GM18909 (cell line): ENCODE measurements around the gene SOS1.
"Not testable (repeated sequence)": the region's sequence is repeated elsewhere in the genome, so short reads cannot be mapped to it uniquely, and the experiment has no call there.

Source experiments
- ATAC-seq: cut with Tn5 transposase; IDR thresholded peaks from one replicate; pipeline ENCODE4 v1.9.1; 2021; ENCODE audit warnings: mild to moderate bottlenecking; ENCODE audit not compliant: unreplicated experiment, poor library complexity

The SOS1 gene

DNA sequence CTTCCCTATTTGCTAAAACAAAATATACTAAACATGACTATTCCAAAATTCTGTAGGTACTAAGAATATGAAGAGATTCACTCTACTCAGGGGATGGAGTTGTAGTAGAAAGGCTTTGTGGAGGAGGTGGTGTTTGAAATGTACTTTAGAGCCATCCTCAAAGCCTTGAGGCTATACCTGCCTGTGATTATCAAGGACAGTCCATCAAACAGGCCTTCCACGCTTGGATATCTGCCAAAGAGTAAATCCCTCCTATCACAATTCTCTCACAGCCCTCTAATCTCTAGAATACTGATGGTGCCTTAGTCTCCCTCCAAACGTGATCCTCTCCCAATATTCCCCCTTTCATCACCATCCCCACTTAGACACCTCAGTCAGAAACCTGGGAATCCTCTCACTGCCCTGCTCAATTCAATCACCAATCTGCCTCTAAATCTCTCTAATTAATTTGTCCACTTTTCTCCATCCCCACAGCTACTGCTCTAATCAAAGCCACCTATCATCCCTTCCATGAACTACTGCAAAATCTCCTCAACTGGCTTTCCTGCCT lies 13.1 kb downstream of the SOS1 start:
- no peak for ATAC-seq

DNA sequence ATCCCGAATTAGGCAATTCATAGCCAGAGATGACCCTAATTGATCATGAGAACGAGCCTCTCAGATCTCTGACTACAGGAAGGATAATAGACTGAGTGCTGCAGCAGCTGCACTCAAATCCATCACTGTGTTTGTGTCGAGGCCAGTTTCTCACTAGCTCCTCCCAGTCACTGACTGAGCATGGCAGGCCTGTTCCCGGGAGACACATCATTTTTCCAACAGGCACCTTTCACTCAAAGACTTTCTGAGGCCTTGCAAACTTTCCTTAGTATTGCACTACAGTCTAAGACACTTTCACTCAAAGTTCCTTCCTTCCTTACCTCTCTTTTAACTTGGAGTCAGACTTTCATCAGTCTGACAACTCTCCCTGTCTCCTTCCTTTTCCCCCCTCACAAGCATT lies 13.7 kb downstream of the SOS1 start:
- no peak for ATAC-seq

DNA sequence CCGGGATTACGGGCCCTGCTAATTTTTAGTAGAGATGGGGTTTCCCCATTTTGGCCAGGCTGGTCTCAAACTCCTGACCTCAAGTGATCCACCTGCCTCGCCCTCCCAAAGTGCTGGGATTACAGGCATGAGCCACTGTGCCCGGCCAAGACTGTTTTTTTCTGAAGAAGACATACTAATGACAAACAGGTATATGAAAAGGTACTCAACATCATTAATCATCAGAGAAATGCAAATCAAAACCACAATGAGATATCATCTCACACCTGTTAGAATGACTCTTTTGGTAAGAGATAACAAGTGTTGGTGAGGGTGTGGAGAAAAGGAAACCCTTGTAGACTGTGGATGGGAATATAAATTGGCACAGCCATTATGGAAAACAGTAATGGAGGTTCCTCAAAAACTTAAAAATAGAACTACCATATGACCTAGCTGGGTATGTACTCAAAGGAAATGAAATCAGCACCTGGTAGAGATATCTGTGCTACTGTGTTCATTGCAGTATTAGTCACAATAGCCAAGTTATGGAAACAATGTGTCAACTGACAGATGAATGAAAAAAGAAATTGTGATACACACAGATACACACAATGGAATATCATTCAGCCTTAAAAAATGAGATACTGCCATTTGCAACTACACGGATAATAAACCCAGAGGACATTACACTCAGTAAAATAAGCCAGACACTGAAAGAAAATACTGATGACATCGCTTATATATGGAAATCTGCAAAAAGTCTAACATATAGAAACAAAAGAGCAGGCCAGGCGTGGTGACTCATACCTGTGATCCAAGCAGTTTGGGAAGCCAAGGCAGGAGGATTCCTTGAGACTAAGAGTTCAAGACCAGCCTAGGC lies 20.8 kb downstream of the SOS1 start:
- peak; percentile 71 for ATAC-seq

DNA sequence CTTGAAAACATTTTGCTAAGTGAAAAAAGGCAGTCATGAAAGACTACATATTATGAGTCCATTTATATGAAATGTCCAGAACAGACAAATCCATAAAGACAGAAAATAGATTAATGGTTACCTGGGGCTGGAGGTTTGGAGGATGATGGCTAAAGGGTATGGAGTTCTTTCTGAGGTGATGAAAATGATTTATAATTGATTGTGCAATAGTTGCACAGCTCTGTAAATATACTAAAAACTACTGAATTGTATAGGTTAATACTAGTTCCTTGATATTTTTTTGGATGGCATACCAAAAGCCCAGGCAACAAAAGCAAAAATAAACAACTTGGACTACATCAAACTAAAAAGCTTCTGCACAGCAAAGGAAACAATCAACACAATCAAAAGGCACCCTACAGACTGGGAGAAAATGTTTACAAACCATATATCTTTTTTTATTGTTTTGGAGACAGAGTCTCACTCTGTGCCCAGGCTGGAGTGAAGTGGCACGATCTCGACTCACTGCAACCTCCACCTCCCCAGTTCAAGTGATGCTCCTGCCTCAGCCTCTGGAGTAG lies 21.5 kb downstream of the SOS1 start:
- ATAC-seq: no peak

DNA sequence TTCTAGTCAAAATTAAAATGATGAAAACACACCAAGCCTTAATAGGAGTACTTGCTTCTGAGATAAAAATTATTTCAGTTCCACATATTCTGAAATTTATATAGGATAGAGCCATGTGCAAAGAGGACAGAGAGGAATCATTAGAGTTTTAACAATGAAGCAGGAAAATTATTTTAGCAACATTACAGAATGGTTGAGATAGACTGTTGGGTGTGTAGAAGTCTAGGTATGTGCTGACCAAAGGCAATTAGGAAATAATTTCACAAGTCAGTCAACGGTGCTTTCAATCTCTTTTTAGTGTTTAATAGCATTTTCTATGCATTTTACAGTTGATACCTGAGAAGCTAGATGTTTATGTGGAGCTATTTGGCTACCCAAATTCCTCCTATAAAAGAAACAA lies 25.2 kb downstream of the SOS1 start:
- ATAC-seq: no peak

DNA sequence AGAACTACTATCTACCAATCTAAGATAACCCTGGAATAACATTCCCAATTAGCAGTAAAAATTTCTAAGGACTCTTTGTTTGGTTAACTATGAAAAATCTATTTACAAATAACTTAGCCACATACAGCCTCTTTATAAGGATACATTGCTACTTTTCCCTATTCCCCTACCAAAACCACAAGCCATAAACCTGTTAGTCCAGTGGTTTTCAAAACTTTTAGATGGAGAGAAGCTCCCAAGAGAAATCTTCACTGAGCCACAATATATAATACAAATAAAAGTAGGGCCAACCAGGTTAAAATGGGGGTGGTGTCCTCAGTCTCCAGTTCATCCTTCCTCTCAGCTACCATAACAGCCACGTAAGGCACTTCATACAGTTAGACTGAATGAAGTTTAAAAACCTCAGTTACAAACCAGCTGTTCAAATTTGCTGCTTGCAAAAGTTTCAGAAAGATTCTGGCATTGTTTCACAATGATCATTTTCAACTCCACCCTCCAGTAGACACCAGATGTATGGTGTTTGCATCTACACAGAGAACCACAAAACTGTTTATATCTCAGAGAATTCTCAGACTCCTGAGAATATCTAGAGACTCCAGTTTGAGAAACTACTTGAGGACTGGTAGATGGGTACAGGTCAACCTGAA lies 26.0 kb downstream of the SOS1 start:
- peak; percentile 88 for ATAC-seq

DNA sequence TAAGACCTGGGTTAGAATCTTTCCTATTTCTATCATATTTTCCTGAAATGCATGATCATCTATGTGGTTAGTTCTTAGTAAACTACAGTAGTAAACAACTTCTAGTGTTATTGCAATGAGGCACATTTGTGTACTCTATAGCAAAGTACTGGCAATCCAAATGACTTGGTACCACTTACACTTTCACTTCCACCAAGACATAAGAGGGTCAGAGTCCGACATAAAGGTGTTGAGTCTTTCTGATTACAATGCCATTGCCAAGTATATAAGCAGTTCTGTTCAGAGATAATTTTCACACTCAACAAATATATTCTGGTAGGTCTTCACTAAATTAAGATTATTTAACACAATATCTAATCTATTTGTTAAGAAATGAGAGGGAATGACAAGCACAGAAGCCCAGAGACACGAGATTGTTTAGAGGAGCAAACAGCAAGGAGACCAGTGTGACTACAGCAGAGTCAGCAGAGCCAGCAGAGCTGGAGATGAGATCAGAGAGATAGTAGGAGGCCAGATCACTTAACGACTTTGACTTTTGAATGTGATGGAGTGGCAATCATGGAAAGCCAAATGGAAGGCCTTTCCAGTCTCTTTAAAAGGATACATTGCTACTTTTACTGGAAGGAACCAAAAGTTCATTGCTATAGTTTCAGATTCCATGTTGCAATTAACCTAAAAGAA lies 27.5 kb downstream of the SOS1 start:
- no peak for ATAC-seq

DNA sequence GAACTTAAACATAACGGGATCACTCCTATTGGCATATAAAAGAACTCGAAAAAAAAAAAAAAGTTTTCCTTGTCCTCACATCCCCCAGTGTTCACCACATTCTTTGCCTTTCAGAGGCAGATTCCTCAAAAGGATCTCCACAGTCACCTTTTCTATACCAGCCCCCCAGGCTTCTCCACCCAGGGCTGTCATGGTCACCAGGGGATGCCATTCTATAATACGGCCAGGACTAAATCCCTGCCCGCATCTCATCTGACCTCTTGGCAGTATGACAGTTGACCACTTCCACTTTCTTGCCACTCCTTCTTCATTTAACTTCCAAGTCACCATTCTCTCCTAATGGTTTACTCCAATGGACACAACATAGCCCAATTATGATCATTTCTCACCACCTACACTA lies 29.3 kb downstream of the SOS1 start:
- no peak for ATAC-seq

DNA sequence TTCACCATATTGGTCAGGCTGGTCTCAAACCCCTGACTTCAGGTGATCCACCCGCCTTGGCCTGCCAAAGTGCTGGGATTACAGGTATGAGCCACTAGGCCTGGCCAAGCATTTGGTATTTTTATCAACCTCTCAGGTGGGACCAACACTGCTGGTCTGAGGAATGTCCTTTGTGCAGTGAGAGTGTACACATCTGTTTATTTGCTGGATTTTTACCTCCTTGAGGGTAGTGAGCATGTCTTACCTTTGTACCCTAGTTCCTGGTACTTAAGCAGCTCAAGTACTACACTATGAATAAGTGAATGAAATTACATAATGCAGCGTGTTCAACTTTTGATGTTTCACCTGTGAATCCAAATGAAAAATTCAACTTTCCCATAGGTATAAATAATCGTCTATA lies 29.8 kb downstream of the SOS1 start:
- ATAC-seq: no peak

DNA sequence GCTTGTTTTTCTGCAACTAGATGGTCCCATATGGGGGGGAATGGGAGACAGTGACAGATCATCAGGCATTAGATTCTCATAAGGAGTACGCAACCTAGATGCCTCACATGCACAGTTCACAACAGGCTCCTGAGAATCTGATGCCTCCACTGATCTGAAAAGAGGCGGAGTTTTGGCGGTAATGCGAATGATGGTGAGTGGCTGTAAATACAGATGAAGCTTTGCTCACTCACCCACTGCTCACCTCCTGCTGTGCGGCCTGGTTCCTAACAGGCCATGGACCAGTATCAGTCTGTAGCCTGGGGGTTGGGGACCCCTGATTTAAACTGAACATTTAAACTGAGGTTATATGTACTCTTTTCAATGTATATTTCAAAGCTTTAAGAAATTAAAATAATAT lies 40.7 kb downstream of the SOS1 start:
- ATAC-seq: no peak

DNA sequence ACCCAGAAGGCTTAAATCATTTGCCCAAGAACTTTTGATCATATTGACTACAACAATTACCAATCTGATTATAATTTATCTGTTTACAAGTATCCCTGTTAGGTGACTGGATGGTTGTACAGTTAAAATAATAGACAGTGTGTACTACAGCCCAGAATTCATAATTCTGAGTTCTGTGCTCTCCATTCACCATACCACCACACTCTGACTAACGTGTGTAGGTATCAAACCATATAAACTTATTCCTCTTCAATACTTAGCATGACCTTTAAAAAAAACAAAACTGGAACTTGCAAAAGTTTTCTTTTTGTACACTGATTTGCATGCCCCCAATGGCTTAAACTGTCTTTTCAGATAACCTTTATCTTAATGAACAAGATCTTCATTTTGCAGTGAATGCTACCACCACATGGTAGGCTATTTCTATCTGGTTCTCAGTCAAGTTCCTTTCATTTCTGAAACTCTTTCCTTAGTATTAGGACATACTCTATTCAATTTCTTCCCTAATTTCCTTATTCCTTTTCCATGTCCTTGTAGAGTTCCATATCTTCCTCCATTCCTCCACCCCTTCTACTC lies 50.9 kb downstream of the SOS1 start:
- ATAC-seq: no peak

DNA sequence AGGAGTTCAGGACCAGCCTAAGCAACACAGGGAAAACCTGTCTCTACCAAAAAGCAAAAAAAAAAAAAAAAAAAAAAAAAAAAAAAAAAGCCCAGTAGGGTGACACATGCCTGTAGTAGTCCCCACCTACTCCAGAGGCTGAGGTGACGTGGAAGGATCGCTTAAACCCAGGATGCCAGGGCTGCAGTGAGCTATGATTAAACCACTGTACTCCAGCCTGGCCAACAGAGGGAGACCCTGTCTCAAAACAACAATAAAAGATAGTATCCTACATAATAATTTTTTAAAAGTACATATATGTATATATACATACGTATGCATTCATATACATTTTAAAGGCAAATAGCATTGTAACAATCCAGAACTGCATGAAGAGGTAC lies 51.7 kb downstream of the SOS1 start:
- no peak for ATAC-seq

DNA sequence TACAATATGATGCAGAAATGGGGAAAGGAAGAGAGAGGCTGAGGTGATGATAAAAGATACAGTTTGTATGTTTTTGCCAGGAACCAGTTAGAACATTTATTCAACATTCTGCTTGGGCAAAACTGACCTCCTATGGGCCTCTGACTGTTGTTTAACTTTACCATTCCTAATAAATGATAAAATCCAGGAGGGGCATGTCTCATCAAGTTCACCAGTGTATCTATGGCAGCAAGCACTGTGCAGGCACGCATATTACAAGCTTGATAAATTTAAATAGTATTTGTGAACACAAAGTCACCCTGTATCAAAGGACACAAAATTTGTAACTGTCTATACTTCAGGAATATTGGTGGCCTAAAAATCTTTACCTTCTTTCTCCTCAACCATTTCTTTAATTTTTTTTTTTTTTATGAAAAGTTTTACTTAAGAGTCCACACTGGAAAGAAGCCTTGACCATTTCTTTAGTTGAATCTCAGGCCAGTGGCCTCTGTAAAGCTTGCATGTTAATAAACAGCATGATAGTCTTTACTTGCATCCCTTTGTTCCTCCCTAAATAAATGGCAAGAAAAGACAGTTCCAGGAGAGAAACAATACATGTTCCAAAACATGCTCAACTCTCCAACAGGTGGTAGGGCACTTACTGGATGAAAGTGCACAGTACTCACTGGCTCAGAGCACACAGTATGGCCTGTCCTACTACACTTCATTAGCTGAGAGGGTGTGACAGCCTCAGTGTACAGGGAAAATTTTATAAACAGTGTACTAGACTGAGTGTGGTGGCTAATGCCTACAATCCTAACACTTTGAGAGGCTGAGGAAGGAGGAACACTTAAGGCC lies 52.3 kb downstream of the SOS1 start:
- no peak for ATAC-seq

DNA sequence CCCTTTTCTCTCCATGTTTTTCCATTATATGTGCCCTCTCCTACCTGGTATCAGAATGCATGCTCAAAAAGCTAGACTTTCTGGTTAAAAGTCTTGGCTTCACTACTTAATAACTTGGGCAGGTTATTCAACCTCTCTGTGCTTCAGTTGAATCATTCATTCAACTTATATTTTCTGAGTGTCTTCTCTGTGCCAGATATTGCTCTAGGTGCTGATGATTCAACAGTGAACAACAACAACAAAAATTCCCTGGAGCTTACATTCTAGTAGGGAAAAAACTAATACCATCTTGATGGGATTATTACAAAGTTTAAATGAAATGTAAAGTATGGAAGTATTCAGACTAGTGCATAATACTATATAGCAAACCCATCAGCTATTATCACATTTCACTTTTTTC lies 55.2 kb downstream of the SOS1 start:
- no peak for ATAC-seq

DNA sequence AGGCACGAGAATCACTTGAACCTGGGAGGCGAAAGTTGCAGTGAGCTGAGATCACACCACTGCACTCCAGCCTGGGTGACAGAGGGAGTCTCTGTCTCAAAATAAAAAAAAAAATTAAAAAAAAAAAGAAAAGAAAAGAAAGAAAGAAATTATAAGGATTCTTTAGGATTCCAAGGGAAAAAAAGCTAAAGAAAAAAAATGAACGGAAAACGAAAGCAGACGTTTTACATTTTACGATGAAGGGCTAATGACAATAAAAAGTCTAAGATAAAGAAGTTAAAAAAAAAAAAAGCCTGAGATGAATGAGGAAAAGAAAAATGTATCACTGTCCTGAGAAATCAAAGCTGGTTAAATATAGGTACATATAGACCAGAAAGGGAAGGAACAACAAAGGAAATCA lies 58.5 kb downstream of the SOS1 start:
- no peak for ATAC-seq

DNA sequence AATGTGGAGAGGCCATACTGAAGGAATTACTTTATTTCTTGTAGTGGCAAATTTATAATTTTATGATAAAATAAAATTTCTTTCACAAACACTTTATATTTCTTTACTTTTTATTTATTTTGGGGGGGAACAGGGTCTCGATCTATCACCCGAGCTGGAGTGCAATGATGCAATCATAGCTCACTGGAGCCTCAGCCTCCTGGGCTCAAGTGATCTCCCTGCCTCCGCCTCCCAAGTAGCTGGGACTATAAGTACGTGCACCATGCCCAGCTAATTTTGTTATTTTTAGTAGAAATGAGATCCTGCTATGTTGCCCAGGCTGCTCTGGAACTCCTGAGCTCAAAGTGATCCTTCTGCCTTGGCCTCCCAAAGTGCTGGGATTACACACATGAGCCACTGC lies 59.6 kb downstream of the SOS1 start:
- ATAC-seq: no peak

DNA sequence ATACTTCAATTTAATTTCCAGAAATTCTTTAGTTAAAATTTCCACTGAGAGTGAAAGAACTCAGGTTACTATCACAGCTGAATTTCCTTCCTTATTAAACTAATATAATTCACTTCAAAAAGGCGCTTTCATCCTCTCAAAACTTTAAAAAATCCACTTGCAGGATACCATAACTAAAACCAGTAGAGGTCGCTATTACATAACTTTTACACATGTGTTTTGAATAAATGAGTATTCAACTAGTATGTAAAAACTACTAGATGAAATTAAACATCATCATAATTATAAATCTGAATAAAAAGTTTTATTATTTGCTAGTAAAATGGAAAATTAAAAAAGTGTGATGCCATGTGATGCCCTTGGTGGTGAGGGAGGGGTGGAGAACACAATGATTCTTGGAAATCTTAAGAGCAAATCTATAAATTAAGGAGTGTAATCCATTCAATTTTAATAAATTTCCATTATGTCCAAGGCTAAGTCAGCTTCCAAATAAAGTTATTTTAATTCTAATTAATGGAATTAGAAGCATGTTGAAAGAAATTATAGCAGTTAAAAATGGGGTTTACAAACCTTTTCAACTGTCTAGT lies 61.4 kb downstream of the SOS1 start:
- no peak for ATAC-seq

DNA sequence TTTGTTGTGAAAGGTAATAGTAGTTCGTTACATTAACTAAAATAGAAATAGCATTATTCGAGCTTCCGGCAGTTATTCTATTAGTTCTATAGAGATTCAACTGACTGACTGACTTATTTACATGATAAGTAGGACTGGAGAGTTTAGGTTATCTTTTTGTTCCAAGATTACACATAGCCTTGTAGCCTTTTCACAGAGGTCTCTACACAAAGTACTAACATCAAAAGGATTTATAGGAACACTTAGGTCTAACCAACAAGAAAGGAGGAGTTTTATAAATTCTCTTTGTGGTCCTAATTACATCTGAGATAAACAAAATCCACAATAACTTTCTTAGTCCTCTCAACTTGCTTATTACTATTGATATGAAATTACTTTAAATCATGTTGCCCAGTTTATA lies 62.8 kb downstream of the SOS1 start:
- no peak for ATAC-seq

DNA sequence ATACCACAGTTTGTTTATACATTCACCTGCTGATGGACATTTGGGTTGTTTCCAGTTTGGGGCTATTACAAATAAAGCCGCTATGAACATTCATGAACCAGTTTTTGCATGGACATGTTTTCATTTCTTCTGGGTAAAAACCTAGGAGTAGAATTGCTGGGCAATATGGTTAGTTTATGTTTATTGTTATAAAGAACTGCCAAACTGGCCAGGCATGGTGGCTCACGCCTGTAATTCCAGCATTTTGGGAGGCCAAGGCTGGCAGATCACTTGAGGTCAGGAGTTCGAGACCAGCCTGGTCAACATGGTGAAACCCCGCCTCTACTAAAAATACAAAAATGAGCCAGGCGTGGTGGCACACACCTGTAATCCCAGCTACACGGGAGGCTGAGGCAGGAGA lies 68.2 kb downstream of the SOS1 start:
- ATAC-seq: not testable (repeated sequence)
